GM08714 (cell line): ENCODE measurements around the gene ART4.

ENCODE experiments used
- H3K4me3 ChIP-seq: fragments of 200-500 bp; sonication (Bioruptor generic); 2 replicates; pipeline ENCODE4 v1.5.1; 2014; ENCODE audit warnings: mild to moderate bottlenecking, low read length, inconsistent platforms
- ZNF274 ChIP-seq: IDR thresholded peaks from 2 replicates; pipeline ENCODE4 v1.6.1; 2012; ENCODE audit warnings: mild to moderate bottlenecking, low read depth, low read length

The ART4 gene

DNA sequence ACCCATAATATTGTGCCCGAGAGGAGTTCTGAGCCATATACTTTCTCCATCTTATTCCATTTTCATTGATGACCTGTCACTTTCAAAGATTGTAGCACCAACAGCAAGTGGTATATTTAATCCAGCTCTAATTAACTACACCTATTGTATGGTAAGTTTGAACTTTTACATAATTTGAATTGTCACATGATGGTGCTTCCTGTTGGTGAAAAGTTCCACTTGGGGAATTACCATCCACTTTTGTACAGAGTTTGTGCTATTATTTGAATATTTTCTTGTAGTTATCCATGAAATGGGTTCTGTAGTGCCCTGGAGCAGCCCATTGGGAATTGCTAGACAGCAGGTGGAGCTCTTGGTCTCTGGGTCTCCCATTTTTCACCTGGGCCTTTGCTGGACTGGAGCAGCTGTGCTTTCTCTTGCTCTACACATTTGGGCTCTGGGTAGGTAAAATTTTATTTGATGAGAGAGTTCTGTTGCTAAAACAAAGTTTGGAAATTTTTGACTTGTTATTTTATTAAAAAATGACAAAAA lies 32.3 kb downstream of the ART4 start:
- H3K4me3 ChIP-seq, result no peak overlapping the region
- TF ChIP-seq ZNF274, result no peak

DNA sequence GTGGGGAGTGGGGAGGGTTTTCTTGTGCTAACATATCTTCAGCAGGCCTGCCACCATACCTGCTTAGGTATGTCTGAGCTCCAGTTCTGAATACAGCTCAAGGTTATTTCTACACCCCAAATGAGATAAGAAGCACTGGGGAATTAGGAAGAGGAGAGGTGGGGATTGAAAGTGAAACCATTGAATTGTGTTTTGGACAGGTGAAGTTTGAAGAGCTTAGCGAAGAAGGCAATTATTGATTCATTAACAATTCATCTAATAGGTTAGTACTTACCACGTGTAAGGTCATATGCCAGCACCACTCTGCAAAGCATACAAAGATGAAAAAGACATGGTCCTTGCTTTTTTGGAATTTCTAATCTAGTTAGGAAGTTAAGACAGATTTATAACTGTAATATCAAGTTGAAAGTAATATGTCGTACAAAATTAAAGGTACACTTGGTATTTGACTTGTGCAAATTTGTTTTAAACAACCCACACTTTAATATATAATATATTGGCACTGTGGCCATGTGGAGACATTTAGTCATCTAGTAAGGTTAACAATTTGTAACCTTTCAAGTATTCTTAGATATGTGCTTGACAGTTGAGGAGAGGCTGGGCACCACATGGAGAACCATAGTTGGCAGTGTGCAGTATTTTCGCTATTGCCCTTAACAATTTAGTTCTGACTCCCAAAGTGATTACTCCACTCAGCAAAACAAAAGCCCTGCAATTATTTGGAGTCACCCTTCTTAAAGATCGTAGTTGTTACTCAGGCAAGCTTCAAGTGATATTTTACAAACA lies 33.0 kb downstream of the ART4 start:
- TF ChIP-seq ZNF274, result no peak
- no peak overlapping the region for H3K4me3 ChIP-seq

DNA sequence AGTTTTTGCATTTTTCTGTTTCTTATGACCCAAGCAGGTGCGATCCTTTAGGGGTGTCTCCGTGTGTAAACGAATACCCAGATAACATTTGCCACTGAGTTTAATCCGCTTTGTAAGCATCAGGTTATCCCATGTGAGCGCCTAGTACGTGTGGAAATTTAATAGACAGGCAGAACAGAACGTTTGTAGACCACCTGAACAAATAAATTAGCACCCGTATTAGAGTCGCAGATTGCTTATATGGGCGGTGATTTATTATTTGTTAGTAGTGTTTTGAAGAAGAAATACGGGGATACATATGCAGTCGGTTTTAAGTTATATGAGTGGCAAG lies 39.5 kb downstream of the ART4 start:
- TF ChIP-seq ZNF274, result no peak
- peak overlapping the region; percentile 70 for H3K4me3 ChIP-seq

DNA sequence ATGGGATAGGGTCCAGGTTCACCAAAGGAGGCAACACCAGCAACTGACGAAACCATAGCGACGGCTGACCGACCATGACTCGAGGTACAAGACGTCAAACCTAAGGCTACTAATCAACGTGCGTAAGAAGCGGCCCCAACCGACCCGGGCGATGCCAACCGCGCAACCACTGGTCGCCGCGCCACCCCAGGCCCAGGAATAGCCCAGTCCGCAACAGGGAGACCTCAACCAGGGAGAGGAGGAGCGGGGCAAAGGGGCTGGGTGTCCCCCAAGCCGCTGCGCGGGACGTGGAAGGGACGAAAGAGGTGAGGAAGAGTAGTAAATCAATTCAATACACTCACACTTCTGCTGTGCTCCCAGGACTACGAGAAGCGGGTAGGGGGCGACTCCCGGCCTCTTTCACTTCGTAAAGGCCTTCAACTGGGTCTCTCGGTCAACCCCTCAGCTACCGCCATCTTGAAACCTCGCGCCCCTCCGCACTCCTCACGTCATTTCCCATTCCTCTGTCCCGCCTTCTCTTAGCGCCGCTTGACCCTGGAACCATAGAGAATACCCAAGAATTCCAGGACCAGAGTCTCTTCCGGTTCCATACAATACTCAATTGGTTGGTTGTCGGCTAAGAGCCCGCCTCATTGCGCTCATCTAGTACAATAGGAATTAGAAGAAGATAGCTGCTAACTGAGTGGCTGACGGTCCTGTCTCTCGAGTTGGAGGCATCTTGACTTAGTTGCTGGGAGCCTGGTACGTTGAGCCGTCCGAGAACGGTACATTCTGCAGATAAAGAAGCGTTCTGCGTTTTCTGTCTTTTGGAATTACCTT lies 40.1 kb downstream of the ART4 start, which contains the start of the genes C12orf60 and WBP11:
Gene C12orf60 (plus strand): TSS at position 660 of the 819 bp plus-strand sequence. CDS start 19,266 bp downstream, outside the sequence.
Gene WBP11 (minus strand): TSS at position 468 of the 819 bp plus-strand sequence. CDS start 2,095 bp downstream, outside the sequence.
- TF ChIP-seq ZNF274, result no peak
- peak within 1 kb of the TSS; percentile 70 for H3K4me3 ChIP-seq

DNA sequence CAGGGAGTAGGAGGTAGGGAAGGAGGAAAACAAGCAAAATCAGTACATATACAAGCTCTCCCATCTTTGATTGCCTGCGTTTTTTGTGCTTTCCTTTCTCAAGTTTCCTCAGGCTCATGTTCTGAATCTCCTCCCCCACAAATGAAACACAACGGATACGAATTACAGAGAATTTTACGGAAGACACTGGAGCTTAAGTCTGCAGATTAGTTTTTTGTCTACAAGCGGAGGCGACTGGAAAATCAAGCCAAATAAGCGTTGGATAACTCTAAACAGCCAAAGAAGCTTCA lies 40.7 kb downstream of the ART4 start:
- H3K4me3 ChIP-seq, result peak overlapping the region; percentile 70
- TF ChIP-seq ZNF274, result no peak

DNA sequence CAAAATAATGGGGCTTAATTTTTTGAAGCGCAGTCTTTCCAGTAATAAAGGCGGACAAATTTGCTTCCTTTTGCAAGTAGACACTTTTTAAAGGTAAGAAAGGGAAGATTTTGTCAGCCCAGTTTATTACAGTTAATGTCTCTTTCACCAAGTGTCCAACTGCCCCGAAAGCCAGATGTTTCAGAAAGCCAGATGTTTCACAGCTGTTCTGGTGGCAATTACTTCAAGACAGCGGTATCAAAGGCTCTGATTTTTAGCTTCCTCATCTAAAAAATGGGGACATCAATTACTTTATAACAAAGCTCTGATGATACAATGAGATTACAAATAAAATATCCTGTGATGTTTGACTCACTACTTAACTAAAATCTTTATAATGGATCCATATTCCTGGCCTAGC lies 41.1 kb downstream of the ART4 start:
- H3K4me3 ChIP-seq, result peak overlapping the region; percentile 70
- no peak for TF ChIP-seq ZNF274

DNA sequence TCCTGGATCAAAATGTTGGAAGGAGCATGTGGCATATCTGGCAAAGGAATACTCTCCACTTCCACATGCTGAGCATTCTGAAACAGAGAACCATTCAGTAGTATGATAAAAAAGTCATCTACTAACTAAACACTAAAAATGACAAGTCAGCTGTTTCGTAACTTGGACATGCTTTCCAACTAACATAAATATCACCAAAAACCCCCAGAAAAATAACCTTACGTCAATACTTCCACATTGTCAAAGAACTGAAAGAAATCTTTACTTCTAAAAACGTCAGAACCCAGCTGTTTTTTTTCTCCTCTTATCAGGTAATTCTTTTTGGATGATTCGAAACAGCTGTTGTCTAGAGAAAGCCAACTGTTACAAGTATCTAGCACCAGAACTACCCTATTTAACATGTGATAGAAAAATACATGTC lies 48.3 kb downstream of the ART4 start:
- TF ChIP-seq ZNF274, result no peak
- H3K4me3 ChIP-seq, result no peak overlapping the region

DNA sequence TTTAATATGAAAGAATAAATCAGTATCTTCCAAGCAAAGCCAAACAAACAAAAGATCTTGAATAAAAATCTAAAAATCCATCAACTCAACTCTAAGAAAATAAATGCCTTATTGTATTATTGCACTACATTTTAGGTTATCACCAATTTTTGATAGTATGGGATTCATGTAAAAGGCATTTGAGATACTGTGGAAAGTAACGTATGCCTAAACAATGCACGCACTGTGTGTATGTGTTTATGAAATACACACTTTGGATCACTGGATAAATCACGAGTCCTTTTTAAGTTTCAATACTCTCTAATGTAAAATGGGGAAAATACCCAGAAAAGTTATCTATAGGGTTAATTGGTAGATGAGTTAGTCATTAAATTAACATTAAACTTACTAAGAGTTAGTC lies 57.8 kb downstream of the ART4 start:
- no peak for TF ChIP-seq ZNF274

DNA sequence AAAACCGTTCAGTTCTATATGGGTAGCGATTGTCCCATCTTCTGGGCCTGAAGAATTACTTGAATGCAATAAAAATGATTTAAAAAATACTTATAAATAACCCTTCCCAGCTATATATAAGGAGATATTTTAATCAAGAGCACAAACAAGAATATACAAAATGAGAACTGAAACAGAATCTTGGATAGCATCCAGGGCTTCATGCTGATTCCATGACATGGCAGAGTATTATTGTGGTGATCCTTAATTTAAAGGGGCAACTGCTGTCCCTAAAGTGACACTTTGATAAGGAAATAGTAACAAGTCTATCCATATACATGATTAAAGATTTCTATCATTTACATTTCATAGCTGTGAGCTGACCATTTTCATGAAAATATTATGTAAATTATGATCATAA lies 58.9 kb downstream of the ART4 start:
- TF ChIP-seq ZNF274, result no peak
- no peak overlapping the region for H3K4me3 ChIP-seq

More for the DNA sequence above, 57.8 kb downstream of the ART4 start:
- H3K4me3 ChIP-seq, result no peak overlapping the region

DNA sequence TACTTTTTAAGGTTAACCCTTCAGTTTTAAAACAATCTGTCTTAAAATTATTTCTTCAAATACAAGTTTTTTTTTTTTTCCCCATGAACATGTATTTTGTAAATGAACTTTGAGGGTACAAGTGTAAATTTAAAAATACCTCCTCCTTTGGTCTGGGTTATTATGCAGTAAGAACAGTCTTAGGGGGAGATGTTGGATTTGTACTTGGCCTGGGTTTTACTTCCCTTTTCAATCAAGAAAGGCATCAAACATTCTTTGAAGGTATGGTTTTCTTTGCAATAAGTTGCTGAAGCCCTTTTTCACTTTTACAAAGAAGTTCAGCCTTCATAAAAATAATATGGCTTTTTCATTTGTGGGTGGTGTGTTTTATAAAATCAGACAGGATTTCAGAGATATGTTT lies 60.6 kb downstream of the ART4 start:
- TF ChIP-seq ZNF274, result no peak
- H3K4me3 ChIP-seq, result no peak overlapping the region

DNA sequence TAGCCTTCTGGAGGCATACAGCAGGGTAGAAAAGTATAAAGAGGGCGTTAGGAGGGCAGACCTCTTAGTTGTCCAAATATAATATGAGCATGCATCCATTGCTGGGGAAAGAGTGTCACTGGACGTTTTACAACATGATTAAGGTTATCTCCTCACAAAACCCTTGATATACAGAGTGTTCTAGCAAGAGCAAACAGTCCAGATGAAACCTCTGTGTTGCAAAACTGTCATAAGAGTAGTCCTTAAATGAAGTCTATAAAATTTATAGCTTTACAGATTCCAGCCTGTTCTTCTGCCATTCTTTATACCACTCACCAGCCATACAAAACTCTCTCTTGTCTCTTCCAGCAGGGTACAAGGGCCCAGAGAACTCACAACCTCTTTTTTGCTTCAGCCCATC lies 61.8 kb downstream of the ART4 start:
- TF ChIP-seq ZNF274, result no peak
- no peak overlapping the region for H3K4me3 ChIP-seq

DNA sequence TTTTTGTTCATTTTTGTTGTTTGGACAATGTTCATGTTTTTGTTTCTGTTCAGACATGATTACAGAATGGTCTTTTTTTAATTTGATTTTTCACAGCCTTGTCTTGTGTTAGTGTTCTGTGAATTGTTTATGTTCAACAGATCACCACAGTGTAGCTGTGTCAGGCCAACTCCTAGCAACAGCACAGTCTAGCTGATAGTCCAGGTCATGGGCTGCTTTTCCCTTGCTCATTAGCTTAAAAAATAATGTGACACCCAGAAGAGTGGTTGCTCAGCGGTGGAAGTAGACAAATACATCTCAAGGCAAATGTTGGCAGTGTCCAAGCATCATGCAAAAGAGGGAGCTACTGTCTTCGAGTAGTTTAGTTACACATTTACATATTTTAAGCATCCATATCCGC lies 62.5 kb downstream of the ART4 start:
- TF ChIP-seq ZNF274, result no peak
- no peak overlapping the region for H3K4me3 ChIP-seq

DNA sequence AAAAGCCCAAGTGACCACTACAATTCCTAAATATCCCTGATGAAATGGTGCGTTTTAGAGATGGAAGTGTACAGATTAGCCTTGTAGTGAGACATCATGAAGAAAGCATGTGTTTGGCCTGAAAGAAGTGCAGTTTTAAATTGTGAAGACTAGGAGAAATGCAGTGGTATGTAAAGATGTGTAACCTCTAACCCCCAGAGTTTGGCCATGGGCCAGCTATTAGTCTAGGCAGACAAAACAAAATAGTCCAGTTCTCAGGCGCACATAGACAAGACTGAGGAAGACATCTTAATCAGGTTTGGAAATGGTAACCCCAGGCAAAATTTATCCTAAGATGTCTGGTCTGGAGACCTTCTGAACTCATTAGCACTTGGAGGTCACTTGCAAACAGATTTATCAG lies 63.5 kb downstream of the ART4 start:
- H3K4me3 ChIP-seq, result no peak overlapping the region
- TF ChIP-seq ZNF274, result no peak

DNA sequence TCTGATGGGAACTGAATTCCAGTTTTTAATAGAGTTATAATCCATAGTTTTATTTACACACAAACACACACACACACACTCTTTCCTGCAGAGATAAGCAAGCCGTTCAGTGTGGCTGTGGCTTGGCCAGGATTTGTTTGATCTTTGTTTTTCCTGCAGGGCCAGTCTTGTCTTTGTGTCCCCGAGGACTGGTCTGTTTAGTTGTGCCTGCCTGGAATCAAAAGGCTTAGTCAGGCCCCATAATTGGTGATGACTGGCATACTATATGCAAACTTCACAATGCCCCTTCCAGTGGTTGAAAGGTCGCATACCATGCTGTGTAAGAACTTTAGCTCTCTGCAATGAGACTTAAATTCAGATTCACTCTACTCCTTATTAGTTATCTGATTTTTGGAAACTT lies 66.1 kb downstream of the ART4 start:
- TF ChIP-seq ZNF274, result no peak

More for the DNA sequence above, 66.1 kb downstream of the ART4 start:
- H3K4me3 ChIP-seq, result no peak overlapping the region
